ENCODE data around the gene MRPL44. TPM values are rescaled to one million over a fixed set of nuclear protein-coding genes. Genes with fewer than 3 reads are reported as not detected.

MRPL44 gene
- total RNA-seq, 3 donors from 2014 or later, result 23.8 to 31.9 (median 27.6) TPM

DNA sequence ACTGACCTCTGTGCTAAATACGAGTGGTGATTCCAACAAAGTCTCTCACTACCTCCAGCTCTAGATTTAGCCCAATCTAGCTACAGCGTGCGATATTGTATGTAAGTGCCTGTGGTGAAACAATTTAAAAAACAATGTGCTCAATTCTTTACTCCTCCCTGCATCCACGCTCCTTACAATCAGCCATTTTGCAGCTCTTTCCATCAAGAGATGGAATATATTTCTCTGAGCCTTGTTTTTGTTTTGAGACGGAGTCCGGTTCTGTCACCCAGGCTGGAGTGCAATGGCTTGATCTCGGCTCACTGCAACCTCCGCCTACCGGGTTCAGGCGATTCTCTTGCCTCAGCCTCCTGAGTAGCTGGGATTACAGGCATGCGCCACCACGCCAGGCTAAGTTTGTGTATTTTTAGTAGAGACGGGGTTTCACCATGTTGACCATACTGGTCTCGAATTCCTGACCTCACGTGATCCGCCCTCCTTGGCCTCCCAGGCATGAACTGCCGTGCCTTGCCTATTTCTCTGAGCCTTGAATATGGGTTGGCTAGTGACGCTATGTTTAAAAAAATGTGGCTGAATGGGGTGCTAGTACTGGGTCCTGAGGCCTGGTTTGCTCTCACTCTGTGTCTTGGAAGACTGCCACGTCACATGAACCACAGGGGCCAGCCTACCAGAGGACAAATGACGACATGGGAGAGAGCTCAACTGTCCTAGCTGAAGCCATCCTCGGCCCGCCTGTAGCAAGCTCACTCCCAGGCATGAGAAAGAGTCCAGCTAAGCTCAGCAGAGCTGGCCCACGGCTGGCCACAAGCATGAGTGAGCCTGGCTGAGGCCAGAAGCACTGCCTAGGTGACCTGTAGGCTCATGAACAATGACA lies 26.9 kb upstream of the MRPL44 start:
- Histone ChIP-seq H3K4me1 (ENCODE audit: low read depth) (peaks cover 27% of the 10 kb centered on the region), H3K4me3 (no peak overlapping the region), H3K9me3 (peaks cover 5% of the 10 kb centered on the region), H3K36me3 (ENCODE audit: low read depth) (no peaks in the 10 kb centered on the region)
- DNase-seq, result no peak
- intact Hi-C loops (cut with DNase I, micrococcal nuclease), result no loop called here
- TF ChIP-seq, protein P1, sequence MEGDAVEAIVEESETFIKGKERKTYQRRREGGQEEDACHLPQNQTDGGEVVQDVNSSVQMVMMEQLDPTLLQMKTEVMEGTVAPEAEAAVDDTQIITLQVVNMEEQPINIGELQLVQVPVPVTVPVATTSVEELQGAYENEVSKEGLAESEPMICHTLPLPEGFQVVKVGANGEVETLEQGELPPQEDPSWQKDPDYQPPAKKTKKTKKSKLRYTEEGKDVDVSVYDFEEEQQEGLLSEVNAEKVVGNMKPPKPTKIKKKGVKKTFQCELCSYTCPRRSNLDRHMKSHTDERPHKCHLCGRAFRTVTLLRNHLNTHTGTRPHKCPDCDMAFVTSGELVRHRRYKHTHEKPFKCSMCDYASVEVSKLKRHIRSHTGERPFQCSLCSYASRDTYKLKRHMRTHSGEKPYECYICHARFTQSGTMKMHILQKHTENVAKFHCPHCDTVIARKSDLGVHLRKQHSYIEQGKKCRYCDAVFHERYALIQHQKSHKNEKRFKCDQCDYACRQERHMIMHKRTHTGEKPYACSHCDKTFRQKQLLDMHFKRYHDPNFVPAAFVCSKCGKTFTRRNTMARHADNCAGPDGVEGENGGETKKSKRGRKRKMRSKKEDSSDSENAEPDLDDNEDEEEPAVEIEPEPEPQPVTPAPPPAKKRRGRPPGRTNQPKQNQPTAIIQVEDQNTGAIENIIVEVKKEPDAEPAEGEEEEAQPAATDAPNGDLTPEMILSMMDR (IDR thresholded peaks at IDR 0.05), result no peak
- ATAC-seq, result peak; percentile 34

DNA sequence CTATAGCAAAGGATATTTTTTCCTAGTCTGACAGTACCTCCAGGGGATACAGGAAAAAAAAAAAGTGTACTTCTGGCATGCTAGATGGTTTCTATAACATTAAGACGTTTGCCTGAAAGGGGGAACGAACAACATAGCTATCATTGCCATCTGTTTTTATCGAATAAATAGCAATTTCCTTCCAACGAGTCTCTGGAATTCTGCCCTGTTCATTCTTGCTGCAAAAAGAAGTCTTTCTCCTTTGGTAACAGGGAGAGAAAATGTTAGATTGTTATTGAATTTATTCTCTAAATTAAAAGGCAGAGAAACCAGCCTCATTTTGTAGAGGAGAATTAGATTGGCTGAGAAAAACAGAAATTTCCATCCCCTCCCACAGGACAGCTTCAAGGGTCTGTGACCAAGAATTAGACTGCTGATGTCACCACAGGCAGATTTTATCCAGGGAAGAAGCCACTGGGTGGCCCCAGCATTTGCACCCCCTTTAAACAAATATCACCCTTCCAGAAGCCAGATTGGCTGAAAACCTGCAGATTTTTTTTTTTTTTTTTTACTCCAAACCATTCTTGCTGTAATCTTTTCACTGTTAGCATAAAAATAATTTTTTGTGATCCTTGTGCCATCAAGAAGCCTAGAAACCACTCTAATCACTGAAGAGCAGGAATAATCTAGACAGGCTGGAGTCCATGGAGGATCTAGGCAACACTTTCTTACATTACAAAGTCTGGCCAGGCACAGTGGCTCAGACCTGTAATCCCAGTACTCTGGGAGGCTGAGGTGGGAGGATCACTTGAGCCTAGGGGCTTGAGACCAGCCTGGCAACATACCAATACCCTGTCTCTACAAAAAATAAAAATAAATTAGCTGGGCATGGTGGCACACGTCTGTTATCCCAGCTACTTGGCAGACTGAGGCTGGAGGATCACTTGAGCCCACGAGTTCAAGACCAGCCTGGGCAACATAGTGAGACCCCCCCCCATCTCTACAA lies 24.2 kb upstream of the MRPL44 start:
- intact Hi-C loops (cut with DNase I, micrococcal nuclease), result no loop called here

DNA sequence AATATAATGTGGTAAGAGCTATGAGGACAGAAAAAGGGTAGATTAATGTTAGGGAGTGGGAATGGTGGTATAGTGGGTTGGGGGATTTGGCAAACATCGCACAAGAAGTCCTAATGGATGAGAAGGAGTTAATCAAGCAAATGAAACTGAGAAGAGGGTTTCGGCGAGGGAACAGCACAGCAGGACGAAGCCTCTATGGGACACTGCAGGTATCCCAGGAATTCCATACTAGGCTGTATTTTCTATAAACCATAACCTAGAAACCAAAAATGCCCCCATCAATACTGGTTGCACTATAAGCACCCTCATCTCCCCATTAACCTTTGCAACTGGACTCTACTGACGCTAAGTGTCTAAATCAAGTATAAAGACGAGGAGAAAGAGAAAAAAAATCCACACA lies 22.4 kb upstream of the MRPL44 start:
- Histone ChIP-seq H3K4me3 (no peak overlapping the region), H3K36me3 (ENCODE audit: low read depth) (no peaks in the 10 kb centered on the region), H3K4me1 (ENCODE audit: low read depth) (peaks cover 26% of the 10 kb centered on the region), H3K9me3 (no peaks in the 10 kb centered on the region)
- ATAC-seq (no peak), DNase-seq (no peak)
- intact Hi-C loops (cut with DNase I, micrococcal nuclease), result no loop called here
- TF ChIP-seq, protein P1 (IDR thresholded peaks at IDR 0.05), result no peak

More for the DNA sequence above, 24.2 kb upstream of the MRPL44 start:
- Histone ChIP-seq H3K9me3 (no peaks in the 10 kb centered on the region), H3K4me3 (no peak overlapping the region), H3K4me1 (ENCODE audit: low read depth) (peaks cover 39% of the 10 kb centered on the region), H3K36me3 (ENCODE audit: low read depth) (no peaks in the 10 kb centered on the region)
- no peak for ATAC-seq
- DNase-seq, result no peak
- TF ChIP-seq, protein P1 (IDR thresholded peaks at IDR 0.05), result no peak

DNA sequence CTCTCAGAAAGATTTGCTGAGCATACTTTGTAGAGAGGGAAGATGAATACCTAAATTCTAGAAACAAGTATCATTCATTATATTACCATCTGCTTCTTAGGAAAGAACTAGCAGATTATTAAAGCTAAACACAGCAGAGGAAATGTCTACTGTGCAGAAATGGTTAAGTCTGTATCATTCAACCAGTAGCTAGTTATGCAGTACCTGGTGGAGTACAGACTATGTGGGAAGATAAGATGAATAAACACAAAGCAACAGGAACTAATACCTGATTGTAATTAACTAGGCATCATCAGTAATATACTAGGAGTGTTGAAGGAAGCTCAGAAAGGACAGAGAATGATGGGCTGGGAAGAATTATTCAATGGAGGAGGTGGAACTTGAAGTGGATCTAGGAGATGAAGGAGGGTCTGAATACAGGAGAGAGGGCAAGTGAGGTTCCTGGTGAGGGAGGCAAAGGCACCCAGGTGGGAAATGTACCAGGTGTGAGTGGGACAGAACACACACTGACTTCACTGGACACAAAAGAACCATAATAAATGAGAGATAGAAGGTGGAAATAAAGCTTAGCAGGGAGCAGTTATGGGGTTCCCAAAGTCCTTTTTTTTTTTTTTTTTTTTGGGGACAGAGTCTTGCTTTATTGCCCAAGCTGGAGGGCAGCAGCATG lies 21.7 kb upstream of the MRPL44 start:
- Histone ChIP-seq H3K36me3 (ENCODE audit: low read depth) (no peaks in the 10 kb centered on the region), H3K4me1 (ENCODE audit: low read depth) (peaks cover 20% of the 10 kb centered on the region), H3K4me3 (no peak overlapping the region), H3K9me3 (no peaks in the 10 kb centered on the region)
- TF ChIP-seq, protein P1 (IDR thresholded peaks at IDR 0.05), result no peak
- DNase-seq, result no peak
- no peak for ATAC-seq
- intact Hi-C loops (cut with DNase I, micrococcal nuclease), result no loop called here

DNA sequence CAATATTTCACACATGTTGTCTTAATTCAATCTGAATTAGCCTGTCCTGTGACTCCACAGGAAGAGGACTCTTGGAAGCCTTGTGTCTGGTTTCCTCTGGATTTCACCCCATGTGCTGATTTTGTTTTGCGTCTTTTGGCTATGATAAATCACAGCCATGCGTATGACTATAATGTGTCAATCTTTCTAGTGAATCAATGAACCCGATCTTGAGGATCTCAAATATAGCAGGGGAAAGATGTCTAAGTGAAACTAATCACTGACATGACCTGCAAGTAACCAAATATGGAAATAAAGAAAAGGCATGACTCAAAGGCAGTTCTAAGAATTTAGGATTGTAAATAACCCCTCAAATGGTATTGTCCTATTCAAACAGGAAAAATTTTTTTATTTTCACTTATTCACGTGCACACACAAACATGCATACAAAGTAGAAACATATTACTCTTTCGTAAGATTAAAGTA lies 20.4 kb upstream of the MRPL44 start:
- no peak for DNase-seq
- H3K9me3 ChIP-seq, result no peaks in the 10 kb centered on the region
- TF ChIP-seq, protein P1 (IDR thresholded peaks at IDR 0.05), result no peak
- no peak for ATAC-seq
- no peak overlapping the region for H3K4me3 ChIP-seq
- H3K36me3 ChIP-seq (ENCODE audit: low read depth), result no peaks in the 10 kb centered on the region
- peaks cover 20% of the 10 kb centered on the region for H3K4me1 ChIP-seq (ENCODE audit: low read depth)
- intact Hi-C loops (cut with DNase I, micrococcal nuclease), result no loop called here
